ENCODE measurements around the gene ZNF664.

The ZNF664 gene

DNA sequence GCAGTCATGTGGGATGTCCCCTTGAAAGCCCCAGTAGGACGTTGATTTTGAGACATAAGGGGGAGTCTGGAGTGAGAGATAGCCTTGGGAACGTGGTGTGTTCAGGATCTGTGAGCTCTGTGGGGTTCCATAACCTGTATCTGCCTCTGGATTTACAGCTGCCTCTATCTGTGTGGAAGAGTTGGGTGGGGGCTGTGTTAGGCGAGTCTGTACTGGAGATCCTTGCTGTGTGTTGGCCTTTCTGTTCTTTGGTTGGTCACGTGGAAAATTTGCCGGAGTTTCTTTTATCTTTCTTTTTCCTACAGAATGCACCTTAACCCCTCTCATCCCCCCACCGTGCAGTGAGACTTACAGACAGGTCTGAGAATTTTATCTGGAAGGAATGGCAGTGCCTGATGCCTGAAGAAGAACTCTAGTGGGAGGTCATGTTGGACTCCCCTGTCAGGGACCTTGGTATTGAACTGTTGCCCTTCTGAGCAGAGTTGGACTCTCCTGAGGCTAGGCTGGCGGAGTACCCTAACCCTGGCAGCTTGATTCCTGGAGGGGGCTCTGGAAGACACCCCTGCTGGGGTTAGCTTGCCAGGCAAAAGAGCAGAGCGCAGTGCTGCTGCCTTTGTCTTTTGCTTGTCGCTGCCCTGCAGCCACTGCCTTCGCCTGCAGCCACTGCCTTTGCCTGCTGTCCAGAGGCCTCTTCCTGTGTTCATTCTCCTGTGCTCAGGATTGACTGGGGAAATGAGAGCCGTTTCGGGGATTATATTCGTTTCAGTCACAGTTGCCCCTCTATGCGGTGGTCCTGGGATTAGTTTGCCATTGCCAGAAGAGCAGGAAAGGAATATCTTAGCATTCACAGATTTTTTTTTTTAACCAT lies 34.1 kb downstream of the ZNF664 start:
- in situ Hi-C loops (cut with MboI; ENCODE audit: low sequenced_read_pairs): no loop called here

DNA sequence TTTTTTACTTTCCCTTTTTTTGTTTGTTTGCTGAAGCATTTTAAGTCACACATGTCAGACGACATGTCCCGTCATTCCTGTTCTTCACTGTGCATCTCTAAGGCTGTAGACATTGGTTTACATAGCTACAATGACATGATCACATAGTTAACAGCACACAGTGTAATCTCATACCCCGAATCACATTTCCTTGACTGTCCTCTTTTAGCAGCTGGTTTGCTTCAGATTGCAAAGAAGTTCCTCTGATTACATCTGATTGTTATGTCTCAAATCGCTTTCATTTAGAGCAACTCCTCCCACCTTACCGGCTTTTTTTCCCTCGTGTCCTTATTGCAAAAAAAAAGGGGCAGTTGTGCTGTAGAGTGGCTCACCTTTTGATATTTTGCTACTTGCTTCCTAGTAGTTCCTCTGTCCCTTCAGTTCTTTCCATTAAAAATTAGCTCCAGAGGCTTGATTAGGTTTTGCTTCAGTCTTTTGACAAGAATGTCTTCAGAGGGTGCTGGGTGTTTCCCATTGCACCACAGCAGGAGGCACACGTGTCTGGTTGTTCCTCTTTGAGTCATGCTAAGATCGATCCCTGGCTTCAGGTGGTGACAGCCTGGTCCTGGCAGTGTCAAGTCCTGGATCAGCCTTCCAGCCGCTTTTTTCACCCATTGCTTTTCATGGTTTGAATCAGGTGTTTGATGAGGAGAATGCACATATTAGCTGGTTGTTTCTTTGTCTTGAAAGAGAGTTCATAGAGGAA lies 35.0 kb downstream of the ZNF664 start:
- in situ Hi-C loops (cut with MboI; ENCODE audit: low sequenced_read_pairs): no loop called here

DNA sequence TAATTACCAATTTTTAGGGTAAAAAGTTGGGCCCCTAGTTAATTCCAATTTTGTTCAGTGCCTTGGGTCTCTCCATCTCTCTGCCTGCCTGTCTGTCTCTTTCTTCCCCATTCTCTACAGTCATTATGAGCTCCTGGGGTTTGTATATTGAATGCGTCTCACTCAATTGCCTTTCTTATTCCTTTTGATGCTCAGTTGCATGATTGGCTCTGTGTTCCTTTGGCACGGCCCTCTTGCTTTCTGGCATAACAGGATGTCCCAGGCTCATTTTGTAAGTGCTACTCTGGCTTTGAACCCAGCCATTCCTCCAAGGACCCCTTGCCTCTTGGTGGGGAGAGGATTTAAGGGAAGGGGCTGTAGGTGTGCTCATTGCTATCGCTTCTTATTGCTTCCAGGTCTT lies 35.6 kb downstream of the ZNF664 start:
- in situ Hi-C loops (cut with MboI; ENCODE audit: low sequenced_read_pairs): no loop called here

DNA sequence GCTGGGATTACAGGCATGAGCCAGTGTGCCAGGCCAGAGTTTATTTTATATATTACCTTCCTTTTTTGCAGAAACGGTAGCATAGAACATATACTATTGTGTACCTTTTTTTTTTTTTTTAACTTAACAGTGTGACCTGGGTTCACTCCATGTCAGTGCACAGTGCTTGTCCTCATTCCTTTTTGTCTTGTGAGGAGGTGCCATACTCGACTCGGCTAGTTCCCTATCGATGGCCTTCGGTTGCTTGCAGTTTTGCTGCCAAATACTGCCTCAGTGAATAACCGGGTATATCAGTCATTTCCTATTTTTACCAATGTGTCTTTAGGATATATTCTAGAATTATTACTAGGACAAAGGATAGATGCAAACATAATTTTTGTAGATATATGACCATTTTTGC lies 36.8 kb downstream of the ZNF664 start:
- in situ Hi-C loops (cut with MboI; ENCODE audit: low sequenced_read_pairs): no loop called here

DNA sequence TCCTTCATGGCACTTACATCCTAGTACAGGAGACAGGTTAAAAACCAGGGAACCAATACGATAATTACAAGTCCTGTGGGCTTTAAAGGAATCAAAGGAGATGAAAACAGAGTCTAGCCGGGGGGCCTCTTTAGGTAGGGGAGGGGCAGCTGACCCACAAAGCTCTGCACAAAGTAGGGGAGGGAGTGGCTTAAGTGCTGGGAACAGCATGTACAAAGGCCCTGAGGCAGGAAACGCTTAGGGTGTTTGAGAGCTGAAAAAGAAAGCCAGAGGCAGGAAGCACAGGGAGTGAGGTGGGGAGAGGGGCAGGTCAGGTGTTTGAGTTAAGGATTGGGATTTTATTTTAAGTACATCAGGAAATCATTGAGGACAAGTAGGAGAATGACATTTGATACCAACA lies 37.7 kb downstream of the ZNF664 start:
- in situ Hi-C loops (cut with MboI; ENCODE audit: low sequenced_read_pairs): no loop called here

DNA sequence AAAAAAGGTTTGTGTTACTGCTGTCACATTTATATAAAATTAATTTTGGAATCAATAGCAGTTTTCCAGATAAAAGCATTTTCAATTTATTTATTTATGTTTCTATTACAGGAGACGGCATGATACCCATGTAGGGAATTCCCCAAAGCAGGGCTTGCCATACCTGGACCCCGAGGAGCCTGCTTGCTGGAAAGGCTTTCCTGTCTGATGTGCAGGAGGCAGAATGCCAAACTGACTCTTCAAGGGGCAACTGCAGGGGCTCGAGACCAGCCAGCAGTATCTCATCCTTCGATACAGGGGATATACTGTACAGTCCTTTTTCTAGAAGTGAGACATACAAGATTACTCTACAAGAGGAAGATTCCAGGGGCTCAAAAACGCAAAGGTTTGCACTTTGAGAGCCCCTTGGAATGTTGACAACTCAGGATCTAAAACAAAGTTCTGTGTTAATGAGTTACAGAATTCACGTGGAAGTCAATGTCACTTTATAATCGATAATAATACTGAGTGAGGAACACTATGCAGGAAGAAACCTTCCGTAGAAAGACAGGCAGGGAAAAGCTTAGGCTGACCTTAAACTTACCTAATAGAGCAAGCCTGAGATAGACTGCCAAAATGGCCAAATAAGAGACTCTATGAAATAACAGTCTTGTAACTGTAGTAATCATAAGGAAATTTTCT lies 38.6 kb downstream of the ZNF664 start:
- in situ Hi-C loops (cut with MboI; ENCODE audit: low sequenced_read_pairs): no loop called here

DNA sequence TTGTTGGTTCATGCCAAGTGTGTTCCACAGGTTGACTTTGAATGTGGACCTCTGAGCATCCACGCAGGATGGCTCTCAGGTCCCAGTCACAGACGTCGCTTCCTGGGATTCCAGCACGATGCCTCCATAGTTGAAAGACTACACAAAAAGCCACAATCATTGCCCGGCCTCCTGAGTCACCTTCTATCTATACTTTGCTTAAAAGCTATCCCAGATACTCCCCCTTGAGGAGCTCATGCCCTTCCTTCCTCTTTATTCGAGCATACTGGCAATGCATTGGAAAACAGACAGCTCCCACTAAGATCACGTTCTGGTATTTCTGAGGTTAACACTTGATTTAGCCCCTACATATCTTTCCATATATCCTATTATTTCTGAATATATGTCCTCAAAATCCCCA lies 40.1 kb downstream of the ZNF664 start:
- in situ Hi-C loops (cut with MboI; ENCODE audit: low sequenced_read_pairs): no loop called here

DNA sequence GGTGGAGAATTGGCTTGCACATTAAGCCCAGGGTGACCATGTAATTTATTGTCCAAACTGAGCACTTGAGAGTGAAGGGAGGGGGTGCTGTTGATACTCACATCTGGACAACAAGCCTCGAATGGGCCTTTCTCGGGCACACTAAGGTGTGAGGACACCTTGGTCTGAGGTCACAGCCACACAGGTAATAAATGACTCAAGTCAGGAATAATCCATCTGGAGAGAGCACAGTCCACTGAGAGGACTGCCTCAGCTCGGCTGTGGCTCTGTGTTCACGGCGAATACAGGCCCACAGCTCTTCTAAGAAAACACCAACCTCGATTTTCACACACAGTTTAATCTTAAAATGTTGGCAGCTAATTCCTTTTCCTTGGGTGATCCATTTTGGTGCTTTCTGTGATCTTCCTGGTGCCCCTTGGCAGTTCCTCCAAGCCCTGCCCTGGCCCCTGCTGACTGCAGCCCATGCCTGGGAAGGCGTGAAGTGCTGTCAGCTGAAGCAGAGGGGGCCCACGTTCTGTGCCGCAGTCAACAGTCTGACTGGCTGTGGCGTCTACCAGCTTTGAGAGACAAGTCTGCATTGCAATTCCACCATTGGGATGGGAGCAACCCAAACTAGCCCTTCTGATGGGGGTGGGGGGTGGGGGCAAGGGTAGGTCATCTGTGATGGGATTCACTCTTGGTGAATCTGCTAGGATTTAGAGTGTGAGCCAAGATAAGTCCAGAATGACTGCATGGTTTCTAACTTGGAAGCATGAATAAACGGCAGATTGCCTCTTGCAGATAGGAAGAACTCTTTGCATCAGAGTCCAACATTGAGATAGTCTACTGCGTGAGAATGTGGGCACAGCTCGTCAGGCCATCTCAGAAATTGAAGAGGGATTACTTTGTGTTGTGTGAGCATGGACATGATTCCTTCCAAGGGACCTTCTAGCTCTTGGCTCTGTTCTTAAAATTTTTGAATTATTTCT lies 42.8 kb downstream of the ZNF664 start:
- in situ Hi-C loops (cut with MboI; ENCODE audit: low sequenced_read_pairs): no loop called here

DNA sequence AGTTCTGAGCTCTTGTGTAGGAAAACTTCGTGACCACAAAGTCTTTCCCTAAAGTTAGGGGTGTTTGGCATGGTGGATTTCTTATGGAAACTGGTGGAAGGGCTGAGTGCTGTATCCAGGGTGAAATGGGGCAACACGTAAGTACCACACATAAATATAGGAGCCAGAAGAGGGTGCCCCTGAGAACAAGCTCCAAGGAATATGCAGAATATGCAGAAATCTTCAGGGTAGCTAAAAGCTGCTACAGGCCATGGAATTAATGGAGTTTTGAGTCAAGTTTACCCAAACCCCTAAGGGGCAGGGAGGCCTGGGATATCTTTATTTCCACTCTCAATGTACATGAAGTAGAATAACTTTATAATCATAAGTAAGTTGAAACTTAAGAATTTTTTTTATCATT lies 44.0 kb downstream of the ZNF664 start:
- in situ Hi-C loops (cut with MboI; ENCODE audit: low sequenced_read_pairs): no loop called here

DNA sequence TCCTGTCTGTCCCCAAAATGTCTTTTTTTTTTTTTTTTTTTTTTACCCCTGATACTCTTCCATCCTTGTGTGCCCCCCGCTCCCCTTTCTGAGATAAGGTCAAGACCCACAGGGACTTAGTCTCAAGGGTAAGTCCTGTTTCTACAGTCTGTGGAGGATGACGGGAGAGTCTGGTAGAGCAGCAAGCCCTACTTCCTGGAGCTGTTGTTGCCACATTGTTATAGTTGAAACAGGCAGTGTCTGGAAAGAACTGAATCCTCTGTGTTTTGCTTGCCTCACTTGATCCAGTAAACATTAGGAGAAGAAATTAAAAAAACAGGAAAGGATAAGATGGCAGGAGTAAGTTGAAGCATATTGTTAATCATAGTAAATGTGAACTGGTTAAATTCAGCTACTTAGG lies 45.5 kb downstream of the ZNF664 start:
- in situ Hi-C loops (cut with MboI; ENCODE audit: low sequenced_read_pairs): no loop called here

DNA sequence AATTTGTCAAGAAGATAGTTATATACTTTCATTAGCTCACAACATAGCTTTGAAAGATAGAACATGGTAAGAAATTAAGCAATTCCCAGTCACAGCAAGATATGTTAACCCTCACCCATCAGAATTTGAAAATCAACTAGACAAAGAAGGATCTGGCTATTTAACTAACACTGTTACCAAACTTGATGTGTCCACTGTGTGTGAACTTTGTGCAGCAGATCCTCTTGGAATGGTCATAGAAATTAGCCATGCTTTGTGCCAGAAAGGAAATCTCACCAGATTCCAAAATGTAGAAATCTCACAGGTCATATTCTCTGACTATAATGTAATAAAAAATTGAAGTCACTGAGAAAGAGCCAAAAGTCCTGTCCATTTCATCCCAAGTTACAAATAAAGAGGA lies 46.1 kb downstream of the ZNF664 start:
- in situ Hi-C loops (cut with MboI; ENCODE audit: low sequenced_read_pairs): no loop called here

DNA sequence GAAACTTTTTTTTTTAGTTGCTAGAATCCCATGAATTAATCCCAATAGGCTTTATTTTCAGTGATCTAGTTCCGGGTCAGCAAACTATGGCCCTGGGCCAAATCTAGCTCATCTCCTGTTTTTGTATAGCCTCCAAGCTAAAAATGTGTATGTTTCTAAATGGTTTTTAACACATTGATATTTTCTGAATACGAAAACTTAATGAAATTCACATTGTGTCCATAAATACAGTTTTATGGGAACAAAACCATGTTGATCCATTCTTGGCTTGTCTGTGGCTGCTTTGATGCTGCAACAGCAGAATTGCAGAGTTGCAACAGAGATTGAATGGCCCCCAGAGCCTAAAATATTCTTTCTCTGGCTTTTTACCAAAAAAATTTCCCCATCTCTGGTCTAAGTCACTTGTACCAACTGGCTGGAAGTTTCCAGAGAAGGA lies 47.5 kb downstream of the ZNF664 start:
- in situ Hi-C loops (cut with MboI; ENCODE audit: low sequenced_read_pairs): no loop called here

DNA sequence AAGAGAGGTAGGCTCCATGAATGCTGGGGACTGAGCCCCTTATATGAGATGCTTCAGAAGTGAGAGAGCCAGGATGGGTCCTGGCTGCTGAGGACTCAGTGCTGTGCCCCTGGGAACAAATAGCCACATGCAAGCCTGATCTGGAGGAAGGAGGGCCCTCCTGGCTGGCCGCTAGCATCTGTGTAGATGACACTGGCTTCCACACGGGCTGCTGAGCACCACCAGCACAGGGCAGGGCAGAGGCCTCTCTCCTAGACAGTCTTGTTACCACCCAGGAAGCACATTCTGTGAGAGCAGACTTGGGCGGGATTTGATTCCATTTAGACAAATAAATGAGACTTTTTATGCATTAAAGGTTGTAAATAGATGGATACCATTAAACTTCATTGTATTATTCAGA lies 48.0 kb downstream of the ZNF664 start:
- in situ Hi-C loops (cut with MboI; ENCODE audit: low sequenced_read_pairs): no loop called here

DNA sequence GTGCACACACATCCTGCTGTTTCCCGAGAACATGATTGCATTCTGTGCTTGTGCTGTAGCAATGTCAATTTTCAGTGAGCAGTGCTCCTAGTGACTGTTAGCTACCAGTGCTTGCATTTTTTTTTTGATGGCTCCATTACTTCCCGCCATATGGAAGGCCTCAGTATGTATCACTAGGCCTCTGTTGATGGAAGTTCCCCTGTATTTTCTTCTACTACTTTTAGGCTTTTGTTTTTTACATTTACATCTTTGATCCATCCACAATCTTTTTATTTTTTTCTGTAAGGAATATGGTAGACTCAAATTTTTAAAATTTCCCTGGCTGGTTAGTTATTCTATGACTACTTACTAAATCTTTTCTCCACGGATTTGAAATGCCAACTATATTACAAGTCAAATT lies 49.1 kb downstream of the ZNF664 start:
- in situ Hi-C loops (cut with MboI; ENCODE audit: low sequenced_read_pairs): no loop called here

DNA sequence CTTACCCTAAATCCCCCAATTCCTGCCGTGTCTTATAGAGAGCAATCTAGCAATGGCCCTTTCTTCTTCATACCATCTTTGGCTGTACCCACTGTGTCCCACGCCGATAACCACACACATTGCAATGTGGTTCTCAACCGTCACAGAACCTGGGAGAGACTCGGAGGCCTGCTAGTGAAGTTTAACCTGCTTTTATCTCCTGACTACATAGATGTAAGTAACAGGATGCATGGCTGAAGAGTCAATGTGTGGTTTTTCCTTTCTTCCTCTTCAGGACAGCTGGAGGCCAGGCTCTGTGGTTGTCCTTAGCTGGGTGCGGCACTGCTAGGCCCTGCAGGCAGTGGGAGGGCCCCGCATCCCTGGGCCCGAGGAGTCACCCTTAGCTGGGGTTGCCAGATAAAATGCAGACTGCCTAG lies 51.3 kb downstream of the ZNF664 start:
- in situ Hi-C loops (cut with MboI; ENCODE audit: low sequenced_read_pairs): no loop called here

DNA sequence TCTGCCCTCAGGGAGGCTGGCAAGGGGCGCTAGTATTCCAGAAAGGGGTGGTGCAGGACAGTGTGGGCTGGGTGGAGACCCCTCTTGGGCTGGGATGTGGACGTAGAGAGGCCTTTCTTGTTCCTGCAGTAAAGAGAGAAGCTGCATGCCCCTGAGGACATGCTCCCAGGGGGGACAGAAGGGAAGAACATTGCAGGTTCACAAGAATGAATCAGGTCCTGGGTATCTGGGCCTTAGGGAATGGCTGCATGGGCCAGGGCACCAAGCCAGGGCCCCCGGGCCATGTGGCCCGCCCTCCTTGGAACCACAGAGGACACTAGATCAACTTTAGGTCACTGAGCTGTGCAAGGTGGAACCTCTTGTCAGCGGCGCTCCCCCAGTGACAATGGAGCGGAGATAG lies 51.8 kb downstream of the ZNF664 start:
- in situ Hi-C loops (cut with MboI; ENCODE audit: low sequenced_read_pairs): loop anchor here (25.0 kb wide), 1 partner anchor 438 kb away; no protein-coding TSS in a partner anchor

DNA sequence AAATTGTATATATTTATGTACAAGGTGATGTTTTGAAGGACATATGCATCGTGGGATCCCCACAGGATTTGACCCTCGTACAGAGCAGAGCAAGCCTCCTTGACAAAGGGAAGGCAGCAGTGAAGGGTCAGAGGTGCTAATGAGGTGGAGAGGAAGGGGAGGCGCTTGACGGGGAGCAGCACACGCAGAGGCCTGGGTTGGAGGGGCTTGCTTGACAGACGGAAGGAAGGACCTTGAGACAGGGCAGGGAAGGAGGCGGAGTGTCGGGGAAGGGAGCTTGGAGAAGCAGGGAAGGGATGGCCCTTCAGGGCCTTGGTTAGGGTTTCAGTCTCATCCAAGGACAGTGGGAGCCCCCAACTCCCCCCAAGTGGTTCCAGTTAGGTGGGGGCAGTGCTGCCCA lies 52.6 kb downstream of the ZNF664 start:
- in situ Hi-C loops (cut with MboI; ENCODE audit: low sequenced_read_pairs): loop anchor here (25.0 kb wide), 1 partner anchor 437 kb away; no protein-coding TSS in a partner anchor

DNA sequence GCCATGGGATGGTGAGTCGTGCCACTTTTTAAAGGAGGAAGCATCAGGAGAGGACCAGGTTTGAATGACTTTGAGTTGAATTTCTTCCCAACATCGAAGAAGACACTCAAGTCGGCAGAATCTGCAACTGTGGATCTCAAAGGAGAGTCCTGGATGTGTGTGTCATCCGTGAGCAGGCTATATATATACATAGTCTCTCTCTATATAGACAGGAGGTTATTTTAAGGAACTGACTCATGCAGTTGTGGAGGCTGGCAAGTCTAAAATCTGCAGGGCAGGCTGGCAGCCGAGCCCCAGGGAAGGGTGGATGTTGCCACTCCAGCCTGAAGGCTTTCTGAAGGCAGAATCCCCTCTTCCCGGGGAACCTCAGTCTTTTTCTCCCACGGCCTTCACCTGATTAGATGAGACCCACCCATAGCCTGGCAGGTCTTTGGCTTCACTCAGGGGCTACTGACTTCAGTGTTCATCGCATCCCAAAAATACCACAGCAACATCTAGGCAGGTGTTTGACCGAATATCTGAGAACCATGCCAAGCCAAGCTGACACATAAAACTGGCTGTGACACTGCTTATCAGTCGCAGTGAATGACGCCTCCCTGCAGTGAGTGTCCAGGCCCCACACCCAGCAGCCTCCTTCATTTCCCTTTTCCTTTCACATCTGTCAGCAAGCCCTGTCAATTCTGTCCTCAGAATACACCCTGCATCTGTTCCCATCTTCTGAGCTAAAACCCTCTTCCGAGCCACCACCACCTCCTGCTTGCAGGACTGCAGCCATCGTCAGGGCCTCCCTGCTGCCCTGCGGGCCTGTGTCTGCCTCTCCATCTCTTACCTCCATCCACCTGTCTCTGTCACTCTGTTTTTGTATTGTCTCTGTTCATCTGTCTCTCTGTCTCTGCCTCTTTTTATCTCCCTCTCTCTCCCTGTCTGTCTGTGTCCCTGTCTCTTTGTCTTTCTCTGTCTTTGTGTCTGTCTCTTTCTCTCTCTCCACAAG lies 54.0 kb downstream of the ZNF664 start:
- in situ Hi-C loops (cut with MboI; ENCODE audit: low sequenced_read_pairs): loop anchor here (25.0 kb wide), 1 partner anchor 435 kb away; no protein-coding TSS in a partner anchor
